Transverse colon (tissue), 4 donors: ENCODE measurements around the gene TSC22D3. TPM values are rescaled to one million over a fixed set of nuclear protein-coding genes. Genes with fewer than 3 reads are reported as not detected.

Experiments used
- DNase-seq: peaks from one replicate; pipeline ENCODE4 v3.0.0-alpha.2; 2019
- H3K27ac ChIP-seq, 4 donors: fragments of 200-600 bp; sonication (generic); 2 replicates each; pipeline ENCODE4 v1.5.1; 2016 to 2018; ENCODE audit warnings: inconsistent platforms in 4 of 4
- H3K27me3 ChIP-seq: fragments of 200-600 bp; sonication (generic); 2 replicates; pipeline ENCODE4 v1.5.1; 2017; ENCODE audit warnings: inconsistent platforms
- H3K36me3 ChIP-seq, 4 donors: fragments of 200-600 bp; sonication (generic); 2 replicates each; pipeline ENCODE4 v1.5.1; 2017 to 2019; ENCODE audit warnings: inconsistent platforms in 4 of 4
- H3K4me1 ChIP-seq, 4 donors: fragments of 200-600 bp; sonication (generic); 2 replicates each; pipeline ENCODE4 v1.5.1; 2017 to 2020; ENCODE audit warnings: inconsistent platforms in 4 of 4
- H3K4me3 ChIP-seq, 4 donors: fragments of 200-600 bp; sonication (generic); 1 replicate in 1 of 4; 2 replicates in 3 of 4; pipeline versions ENCODE4 v1.5.1 to v1.6.1; 2017 to 2019; ENCODE audit warnings: inconsistent platforms in 4 of 4
- H3K9me3 ChIP-seq, 2 donors: fragments of 200-600 bp; sonication (generic); 2 replicates each; pipeline ENCODE4 v1.5.1; 2017 to 2019; ENCODE audit warnings: inconsistent platforms in 2 of 2
- EP300 ChIP-seq: sonication (generic); formaldehyde crosslinking; IDR thresholded peaks from one replicate; pipeline ENCODE4 v1.6.1; 2017; ENCODE audit warnings: antibody characterized with exemption, low read depth
- POLR2A ChIP-seq: fragments of 450-650 bp; IDR thresholded peaks from one replicate; pipeline ENCODE4 v1.6.1; 2016; ENCODE audit warnings: antibody characterized with exemption, mild to moderate bottlenecking, moderate library complexity
- POLR2AphosphoS5 ChIP-seq, 3 donors: sonication (generic); formaldehyde crosslinking; IDR thresholded peaks; one replicate each; pipeline ENCODE4 v1.6.1; 2016; ENCODE audit warnings: antibody characterized with exemption in 3 of 3
- WGBS, 2 donors: methylation state at CpG; one replicate each; pipeline ENCODE4 v1.1.5; 2018; ENCODE audit warnings: low coverage in 1 of 2; 5-methylcytosine and 5-hydroxymethylcytosine counted together
- in situ Hi-C, 4 donors: fragments of 200-750 bp; cut with MboI; loops; one replicate each; pipeline versions ENCODE4 v1.15.0 to v1.15.1; 2017; ENCODE audit warnings: low sequenced_read_pairs in 3 of 4, low pct_ligation_motif_present in 1 of 4, low pct_unique_long_range_greater_than_20kb in 1 of 4
- intact Hi-C: fragments of 100-400 bp; cut with DNase I; formaldehyde crosslinking; loops from one replicate; pipeline ENCODE4 v1.15.1; 2023; ENCODE audit warnings: low total_unique reads
- total RNA-seq, 4 donors: library from RNA; depleted of rRNA; stranded (reverse); fragments of >200 nt; gene quantifications; one replicate each; pipeline ENCODE4 v1.1.0, GENCODE V29; 2016
- TF ChIP-seq, protein P1 (sequence below), 5 experiments: fragments of 200-600 bp in 3 of 5; fragments of 450-650 bp in 2 of 5; sonication (generic) in 3 of 5; IDR thresholded peaks; 1 replicate in 2 of 5; 2 replicates in 3 of 5; pipeline ENCODE4 v1.5.1; 2016 to 2017; ENCODE audit warnings: antibody characterized with exemption in 5 of 5, inconsistent platforms in 3 of 5, mild to moderate bottlenecking in 2 of 5, moderate library complexity in 1 of 5

TSC22D3 gene
- total RNA-seq, 4 donors from 2014 or later = 146 to 349 (median 202) TPM

DNA sequence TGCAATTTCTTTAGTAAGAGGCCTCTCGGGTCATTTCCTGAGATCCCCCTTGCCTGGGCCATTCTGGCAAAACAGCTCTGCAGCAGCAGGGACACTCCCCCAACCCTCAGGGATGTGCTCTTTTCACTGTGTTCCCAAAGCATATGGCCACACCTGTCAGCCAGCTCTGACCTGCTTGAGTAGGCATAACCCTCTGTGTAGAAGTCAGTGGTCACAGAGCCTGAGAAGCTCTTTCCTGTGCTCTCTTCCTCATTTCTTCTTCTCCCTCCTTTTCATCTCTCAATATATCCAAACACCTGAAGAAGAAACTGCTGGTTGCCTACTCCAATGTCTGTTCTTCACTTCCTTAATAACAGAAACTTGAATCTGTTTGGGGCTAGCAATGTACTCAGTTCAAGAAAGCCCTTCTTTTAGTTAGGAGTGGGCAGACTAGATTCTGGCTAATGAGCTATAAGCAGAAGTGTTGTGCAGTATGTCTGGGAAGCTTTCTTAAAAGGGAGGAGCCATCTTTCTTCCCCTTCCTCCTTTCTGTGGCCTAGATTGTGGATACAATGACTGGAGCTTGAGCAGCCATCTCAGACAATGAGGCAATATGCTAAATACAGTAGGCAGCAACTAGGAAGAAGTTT is 74.0 kb downstream of the TSC22D3 start:
- no peak for DNase-seq
- Histone ChIP-seq H3K27me3 (no peaks in the 10 kb centered on the region), H3K27ac (peak overlapping the region; percentile 21 to 61 (median 42)), H3K36me3 (no peaks in the 10 kb centered on the region), H3K9me3 (no peaks in the 10 kb centered on the region), H3K4me3 (no peak overlapping the region), H3K4me1 (no peaks in the 10 kb centered on the region)
- TF ChIP-seq POLR2A (no peak), EP300 (no peak)
- TF ChIP-seq, protein P1, sequence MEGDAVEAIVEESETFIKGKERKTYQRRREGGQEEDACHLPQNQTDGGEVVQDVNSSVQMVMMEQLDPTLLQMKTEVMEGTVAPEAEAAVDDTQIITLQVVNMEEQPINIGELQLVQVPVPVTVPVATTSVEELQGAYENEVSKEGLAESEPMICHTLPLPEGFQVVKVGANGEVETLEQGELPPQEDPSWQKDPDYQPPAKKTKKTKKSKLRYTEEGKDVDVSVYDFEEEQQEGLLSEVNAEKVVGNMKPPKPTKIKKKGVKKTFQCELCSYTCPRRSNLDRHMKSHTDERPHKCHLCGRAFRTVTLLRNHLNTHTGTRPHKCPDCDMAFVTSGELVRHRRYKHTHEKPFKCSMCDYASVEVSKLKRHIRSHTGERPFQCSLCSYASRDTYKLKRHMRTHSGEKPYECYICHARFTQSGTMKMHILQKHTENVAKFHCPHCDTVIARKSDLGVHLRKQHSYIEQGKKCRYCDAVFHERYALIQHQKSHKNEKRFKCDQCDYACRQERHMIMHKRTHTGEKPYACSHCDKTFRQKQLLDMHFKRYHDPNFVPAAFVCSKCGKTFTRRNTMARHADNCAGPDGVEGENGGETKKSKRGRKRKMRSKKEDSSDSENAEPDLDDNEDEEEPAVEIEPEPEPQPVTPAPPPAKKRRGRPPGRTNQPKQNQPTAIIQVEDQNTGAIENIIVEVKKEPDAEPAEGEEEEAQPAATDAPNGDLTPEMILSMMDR (IDR thresholded peaks at IDR 0.05) = no peak
- in situ Hi-C loops (no loop called here), intact Hi-C loops (no loop called here)
- 70% methylated on average over 1 of the region's 1 CpG; no CpG with 5 or more reads in 1 of the 2 donors for WGBS, 2 donors

DNA sequence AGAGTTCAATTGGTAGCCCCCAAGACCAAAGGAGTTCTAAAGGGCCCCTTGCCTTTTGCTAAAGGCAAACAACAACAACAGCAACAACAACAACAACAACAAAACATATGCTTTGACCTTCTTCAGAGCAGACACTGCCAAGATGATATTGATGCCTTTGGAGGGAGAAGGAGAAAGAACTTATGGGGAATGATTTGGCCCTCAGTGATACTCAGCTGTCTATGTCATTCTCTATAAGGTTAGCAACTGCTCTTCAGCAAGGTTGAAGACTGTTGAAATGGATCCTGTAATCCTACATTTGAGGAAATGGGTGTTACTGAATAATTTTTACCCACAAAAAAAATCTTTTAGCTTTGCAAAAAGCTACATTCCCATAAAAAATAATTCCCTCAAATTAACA is 74.8 kb downstream of the TSC22D3 start:
- no peak for DNase-seq

DNA sequence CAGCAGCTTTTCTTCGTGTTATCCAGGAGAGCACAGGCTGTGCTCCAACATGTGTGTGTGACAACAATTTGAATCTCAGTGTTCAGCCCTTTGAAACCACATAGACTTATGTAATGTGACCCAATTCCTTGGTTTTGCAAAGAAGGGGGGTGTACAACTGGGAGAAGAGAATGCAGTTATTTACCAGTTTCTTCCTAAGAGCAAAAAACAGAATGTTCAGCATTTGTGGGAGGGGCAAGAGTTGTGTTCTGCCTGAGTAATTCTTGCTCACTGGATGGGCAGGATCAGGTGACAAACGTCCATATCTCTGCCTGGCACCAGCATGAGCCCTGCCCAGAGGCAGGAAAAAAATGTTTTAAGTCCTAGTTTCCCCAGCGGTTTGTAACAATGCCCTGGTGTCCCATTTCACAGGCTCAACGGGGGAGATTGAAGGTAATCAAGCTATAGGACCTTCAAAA is 75.2 kb downstream of the TSC22D3 start:
- peak overlapping the region; percentile 21 to 70 (median 62) for H3K27ac ChIP-seq
- WGBS, 2 donors = 30% methylated on average over 4 of the region's 4 CpGs; no CpG with 5 or more reads in 1 of the 2 donors

More for the DNA sequence above, 74.8 kb downstream of the TSC22D3 start:
- no peak overlapping the region for H3K4me3 ChIP-seq
- H3K4me1 ChIP-seq = no peaks in the 10 kb centered on the region
- no peaks in the 10 kb centered on the region for H3K36me3 ChIP-seq
- intact Hi-C loops (no loop called here), in situ Hi-C loops (no loop called here)
- no peak for TF ChIP-seq POLR2A
- TF ChIP-seq EP300 = no peak
- TF ChIP-seq POLR2AphosphoS5 (IDR thresholded peaks at IDR 0.05) = no peak
- TF ChIP-seq, protein P1 (IDR thresholded peaks at IDR 0.05) = no peak
- H3K9me3 ChIP-seq = no peaks in the 10 kb centered on the region
- peak overlapping the region; percentile 21 to 61 (median 42) for H3K27ac ChIP-seq
- no peaks in the 10 kb centered on the region for H3K27me3 ChIP-seq

DNA sequence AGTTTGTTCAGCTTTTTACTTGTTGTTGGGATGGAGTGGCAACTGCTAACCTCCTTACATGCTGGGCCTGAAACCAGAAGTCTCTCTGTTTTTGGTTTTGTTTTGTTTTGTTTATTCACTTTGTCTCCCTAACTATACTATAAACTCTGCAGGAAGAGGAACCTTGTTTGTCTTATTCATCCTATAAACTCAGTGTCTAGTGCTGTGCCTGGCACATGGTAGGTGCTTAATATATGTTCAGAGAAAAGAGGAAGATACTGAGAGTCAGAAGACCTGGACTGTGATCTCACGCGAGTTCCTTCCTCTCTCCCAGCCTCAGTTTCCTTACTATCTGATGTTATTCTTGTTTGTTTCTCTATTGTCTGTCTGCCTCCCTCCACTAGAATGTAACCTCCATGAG is 76.0 kb downstream of the TSC22D3 start:
- DNase-seq = no peak
- H3K27ac ChIP-seq = peak overlapping the region; percentile 21 to 70 (median 62)
- intact Hi-C loops (no loop called here), in situ Hi-C loops (no loop called here)
- no peaks in the 10 kb centered on the region for H3K36me3 ChIP-seq
- no peaks in the 10 kb centered on the region for H3K27me3 ChIP-seq
- 77 to 100% methylated on average over 2 of the region's 2 CpGs for WGBS, 2 donors
- no peaks in the 10 kb centered on the region for H3K9me3 ChIP-seq
- TF ChIP-seq, protein P1 (IDR thresholded peaks at IDR 0.05) = no peak
- TF ChIP-seq EP300 (no peak), POLR2A (no peak), POLR2AphosphoS5 (IDR thresholded peaks at IDR 0.05) (no peak)
- H3K4me3 ChIP-seq = no peak overlapping the region
- H3K4me1 ChIP-seq = no peaks in the 10 kb centered on the region

More for the DNA sequence above, 75.2 kb downstream of the TSC22D3 start:
- no peak for DNase-seq
- H3K4me3 ChIP-seq = no peak overlapping the region
- in situ Hi-C loops = no loop called here
- no peaks in the 10 kb centered on the region for H3K9me3 ChIP-seq
- H3K4me1 ChIP-seq = no peaks in the 10 kb centered on the region
- H3K36me3 ChIP-seq = no peaks in the 10 kb centered on the region
- no peaks in the 10 kb centered on the region for H3K27me3 ChIP-seq
- peak; percentile 39 to 64 (median 51) for TF ChIP-seq POLR2AphosphoS5 (IDR thresholded peaks at IDR 0.05)
- TF ChIP-seq POLR2A = no peak
- intact Hi-C loops = no loop called here

DNA sequence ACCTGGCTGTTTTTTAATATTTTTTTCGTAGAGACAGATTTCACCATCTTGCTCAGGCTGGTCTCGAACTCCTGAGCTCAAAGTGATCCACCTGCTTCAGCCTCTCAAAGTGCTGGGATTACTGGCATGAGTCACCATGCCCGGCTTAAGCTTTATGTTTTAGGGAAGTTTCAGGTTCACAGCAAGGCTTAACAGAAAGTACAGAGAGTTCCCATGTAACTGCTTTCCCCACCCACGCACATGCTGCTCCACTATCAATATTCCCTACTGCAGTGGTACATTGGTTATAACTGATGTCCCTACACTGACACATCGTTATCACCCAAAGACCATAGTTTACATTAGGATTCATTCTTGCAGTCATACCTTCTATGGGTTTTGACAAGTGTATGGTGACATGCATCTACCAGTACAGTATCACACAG is 84.6 kb downstream of the TSC22D3 start:
- H3K4me1 ChIP-seq = no peaks in the 10 kb centered on the region
- in situ Hi-C loops (no loop called here), intact Hi-C loops (no loop called here)
- 73 to 90% methylated on average over 2 to 5 of the region's 5 CpGs for WGBS, 2 donors
- no peak overlapping the region for H3K4me3 ChIP-seq
- no peak overlapping the region for H3K27ac ChIP-seq
- DNase-seq = no peak
- H3K36me3 ChIP-seq = no peaks in the 10 kb centered on the region
- TF ChIP-seq POLR2AphosphoS5 (IDR thresholded peaks at IDR 0.05) (no peak), POLR2A (no peak), EP300 (no peak)
- TF ChIP-seq, protein P1 (IDR thresholded peaks at IDR 0.05) = no peak
- H3K9me3 ChIP-seq = no peaks in the 10 kb centered on the region
- no peaks in the 10 kb centered on the region for H3K27me3 ChIP-seq
